ENCODE results near the gene KRTAP4-1.
"Not testable (repeated sequence)": the region's sequence is repeated elsewhere in the genome, so short reads cannot be mapped to it uniquely, and the experiment has no call there.

KRTAP4-1 gene

GRCh38 chr17:41168121-41168520 is 16.6 kb downstream of the KRTAP4-1 start, which contains the start of gene KRTAP4-3:
Gene KRTAP4-3, minus strand, starts transcription at chr17:41168221. Its CDS starts 49 bp downstream, at chr17:41168172.
- no peak for DNase-seq

GRCh38 chr17:41167561-41167960 is 17.1 kb downstream of the KRTAP4-1 start:
- DNase-seq, result no peak

GRCh38 chr17:41163828-41164227 is 20.9 kb downstream of the KRTAP4-1 start:
- DNase-seq, result no peak

- no peak for DNase-seq
Measured at GRCh38 chr17:41160648-41161047, 24.1 kb downstream of the KRTAP4-1 start, which contains the start of gene KRTAP4-4. Gene KRTAP4-4, minus strand, starts transcription at chr17:41160748. Its CDS starts 57 bp downstream, at chr17:41160691.

- not testable (repeated sequence) for DNase-seq
Measured at GRCh38 chr17:41160190-41160589, 24.5 kb downstream of the KRTAP4-1 start.

GRCh38 chr17:41153856-41154255 is 30.9 kb downstream of the KRTAP4-1 start:
- DNase-seq, result no peak

- no peak for DNase-seq
Measured at GRCh38 chr17:41151525-41151924, 33.2 kb downstream of the KRTAP4-1 start.

- DNase-seq, result no peak
Measured at GRCh38 chr17:41150026-41150425, 34.7 kb downstream of the KRTAP4-1 start.

- no peak for DNase-seq
Measured at GRCh38 chr17:41149652-41149985, 35.1 kb downstream of the KRTAP4-1 start, which contains the start of gene KRTAP4-5. Gene KRTAP4-5, minus strand, starts transcription at chr17:41149825. Its CDS starts 58 bp downstream, at chr17:41149767.

GRCh38 chr17:41148971-41149651 is 35.6 kb downstream of the KRTAP4-1 start:
- not testable (repeated sequence) for DNase-seq

- no peak for DNase-seq
Measured at GRCh38 chr17:41147531-41148204, 37.0 kb downstream of the KRTAP4-1 start.

- no peak for DNase-seq
Measured at GRCh38 chr17:41145261-41145660, 39.5 kb downstream of the KRTAP4-1 start.

- DNase-seq, result no peak
Measured at GRCh38 chr17:41144846-41145245, 39.9 kb downstream of the KRTAP4-1 start.

- DNase-seq, result no peak
Measured at GRCh38 chr17:41141361-41141760, 43.4 kb downstream of the KRTAP4-1 start.

GRCh38 chr17:41140360-41141131 is 44.2 kb downstream of the KRTAP4-1 start, which contains the start of gene KRTAP4-6:
Gene KRTAP4-6, minus strand, starts transcription at chr17:41140544. Its CDS starts 57 bp downstream, at chr17:41140487.
- DNase-seq, result no peak

GRCh38 chr17:41139865-41140264 is 44.8 kb downstream of the KRTAP4-1 start:
- DNase-seq, result not testable (repeated sequence)
